Measurements from ENCODE around the gene ANKRD36C.
"Not testable (repeated sequence)": the region's sequence is repeated elsewhere in the genome, so short reads cannot be mapped to it uniquely, and the experiment has no call there.

Gene ANKRD36C

DNA sequence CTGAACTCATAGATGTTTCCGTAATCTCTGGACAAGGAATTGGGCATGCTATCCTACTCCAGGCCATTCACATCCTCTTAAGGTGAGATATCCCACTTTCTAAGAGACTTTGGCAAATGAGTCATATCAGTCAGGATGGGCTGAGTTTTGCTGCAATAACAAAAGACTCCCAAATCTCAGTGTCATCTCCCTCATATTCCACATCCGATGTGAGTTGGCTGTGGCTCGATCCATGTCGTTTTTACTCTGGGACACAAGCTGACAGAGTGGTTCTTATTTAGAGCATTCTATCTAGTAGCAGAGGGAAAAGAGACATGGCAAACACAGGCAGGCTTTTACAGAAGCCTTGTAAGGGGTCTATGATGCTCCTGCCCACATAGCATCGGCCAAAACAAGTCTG is 14.6 kb upstream of the ANKRD36C start:
- DNase-seq (ENCODE audit: low read depth) = not testable (repeated sequence)

DNA sequence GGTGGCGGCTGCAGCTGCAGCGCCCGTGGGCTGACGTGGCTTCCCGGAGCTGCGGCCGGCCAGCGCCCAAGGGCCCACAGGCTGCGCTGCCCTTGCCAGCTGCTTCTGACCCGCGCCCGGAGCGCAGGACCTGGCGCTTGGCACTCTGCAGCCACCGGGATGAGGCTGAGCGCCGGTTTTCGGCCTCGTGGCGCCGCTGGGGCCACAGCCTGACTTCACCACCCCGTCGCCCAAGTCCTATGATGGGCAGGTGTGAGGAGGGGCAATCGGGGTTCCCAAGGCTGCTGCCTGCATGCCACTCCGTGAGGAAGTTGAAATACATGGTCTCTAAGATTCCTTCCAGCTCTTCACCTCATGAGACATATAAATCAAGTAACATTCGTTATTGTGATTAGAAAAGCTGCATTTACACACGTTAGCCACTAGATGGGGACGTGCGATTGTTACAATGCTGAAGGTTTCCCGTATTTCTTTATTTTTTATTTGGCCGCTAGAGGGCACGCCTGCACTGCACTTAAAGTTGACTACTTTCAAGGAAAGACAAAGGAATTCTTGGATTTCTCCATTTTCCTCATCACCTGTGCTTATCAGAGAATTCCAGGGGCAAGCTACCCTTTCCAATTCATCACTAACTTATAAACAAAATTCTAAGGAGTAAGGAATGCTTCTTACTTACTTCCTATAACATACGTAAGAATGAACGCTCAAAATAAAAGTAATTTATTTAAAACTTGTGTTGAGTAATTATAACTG is 1.1 kb upstream of the ANKRD36C start:
- peak; percentile 57 for DNase-seq (ENCODE audit: low read depth)

DNA sequence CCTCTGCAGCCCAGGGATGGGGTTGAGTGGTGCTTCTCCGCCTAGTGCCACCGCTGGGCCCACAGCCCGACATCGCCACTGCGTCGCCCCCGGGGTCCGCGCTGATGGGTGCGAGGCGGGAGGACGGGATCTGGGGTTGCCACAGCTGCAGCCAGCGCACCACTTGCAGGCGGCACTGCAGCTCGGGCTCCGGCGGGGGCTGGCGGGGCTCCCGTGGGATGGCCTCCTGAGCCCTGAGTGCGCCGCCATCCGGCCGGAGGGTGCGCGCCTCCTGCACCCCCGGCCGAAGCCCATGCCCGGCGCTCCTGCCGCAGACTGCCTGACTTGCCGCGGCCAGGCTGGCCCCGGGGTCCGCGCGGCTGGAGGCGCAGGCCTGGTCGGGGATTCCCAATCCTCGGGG is 478 bp upstream of the ANKRD36C start:
- not testable (repeated sequence) for DNase-seq (ENCODE audit: low read depth)

DNA sequence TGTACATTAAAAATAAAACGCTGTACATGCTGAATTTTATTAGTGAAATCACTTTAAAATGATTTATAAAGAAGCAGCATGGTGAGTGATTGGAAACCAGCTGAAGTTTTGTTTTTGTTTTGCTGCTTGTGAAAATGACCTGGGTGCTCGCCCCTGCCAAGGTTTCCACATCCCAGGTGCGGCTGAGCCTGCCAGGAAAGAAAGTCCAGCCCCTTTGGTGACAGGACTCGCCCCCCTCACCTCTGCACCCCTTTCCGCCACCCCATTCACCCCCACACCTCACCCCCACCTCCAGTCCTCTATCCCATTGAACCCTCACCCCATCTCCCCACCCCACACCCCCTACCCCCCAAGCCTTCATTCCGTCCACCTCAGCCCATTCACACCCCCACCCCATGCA is 740 bp downstream of the ANKRD36C start:
- DNase-seq (ENCODE audit: low read depth) = not testable (repeated sequence)

DNA sequence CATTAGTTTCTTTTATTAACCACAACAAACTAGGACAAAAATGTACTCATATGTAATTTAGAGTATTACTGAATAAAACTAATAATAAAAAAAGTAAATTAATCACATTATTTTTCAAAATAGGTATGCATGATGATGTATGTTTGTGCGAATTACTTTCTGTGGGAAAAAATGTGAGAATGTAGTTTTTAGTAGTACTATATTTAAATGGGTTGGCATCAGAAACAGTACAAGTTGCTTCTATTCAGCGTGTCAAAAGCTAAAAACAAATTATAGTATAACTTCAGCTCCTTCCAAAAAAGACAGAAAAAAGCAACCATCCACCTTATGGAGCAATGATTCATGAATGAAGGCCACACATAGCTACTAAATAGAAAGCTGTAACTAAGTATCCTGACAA is 40.0 kb downstream of the ANKRD36C start:
- DNase-seq (ENCODE audit: low read depth) = not testable (repeated sequence)

DNA sequence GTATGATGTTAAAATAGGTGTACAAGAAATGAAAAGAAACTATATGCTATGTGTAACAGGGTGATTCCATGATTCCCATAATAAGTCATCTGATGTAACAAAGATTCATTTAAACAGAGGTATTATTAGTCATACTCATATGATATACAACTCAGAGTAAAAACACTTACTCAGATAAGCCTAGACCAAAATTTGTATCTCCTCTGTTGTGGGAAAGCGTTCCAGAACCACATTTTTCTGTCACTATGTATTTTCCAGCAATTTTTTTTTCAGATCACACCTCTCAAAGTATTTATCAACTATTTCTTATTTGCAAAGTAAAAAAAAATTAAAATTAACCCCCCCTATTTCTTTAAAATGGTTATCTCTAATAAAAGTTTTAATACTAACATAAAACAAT is 43.6 kb downstream of the ANKRD36C start:
- DNase-seq (ENCODE audit: low read depth) = not testable (repeated sequence)

DNA sequence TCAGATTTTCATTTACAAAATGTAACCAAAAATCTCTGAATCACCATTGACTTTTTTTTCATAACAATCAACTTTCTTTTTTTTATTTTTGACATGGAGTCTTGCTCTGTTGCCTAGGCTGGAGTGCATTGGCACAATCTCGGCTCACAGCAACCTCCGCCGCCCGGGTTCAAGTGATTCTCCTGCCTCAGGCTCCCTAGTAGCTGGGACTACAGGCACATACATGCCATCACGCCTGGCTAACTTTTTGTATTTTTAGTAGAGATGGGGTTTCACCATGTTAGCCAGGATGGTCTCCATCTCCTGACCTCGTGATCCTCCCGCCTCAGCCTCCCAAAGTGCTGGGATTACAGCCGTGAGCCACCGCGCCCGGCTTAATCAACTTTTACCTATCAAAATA is 51.7 kb downstream of the ANKRD36C start:
- not testable (repeated sequence) for DNase-seq (ENCODE audit: low read depth)

DNA sequence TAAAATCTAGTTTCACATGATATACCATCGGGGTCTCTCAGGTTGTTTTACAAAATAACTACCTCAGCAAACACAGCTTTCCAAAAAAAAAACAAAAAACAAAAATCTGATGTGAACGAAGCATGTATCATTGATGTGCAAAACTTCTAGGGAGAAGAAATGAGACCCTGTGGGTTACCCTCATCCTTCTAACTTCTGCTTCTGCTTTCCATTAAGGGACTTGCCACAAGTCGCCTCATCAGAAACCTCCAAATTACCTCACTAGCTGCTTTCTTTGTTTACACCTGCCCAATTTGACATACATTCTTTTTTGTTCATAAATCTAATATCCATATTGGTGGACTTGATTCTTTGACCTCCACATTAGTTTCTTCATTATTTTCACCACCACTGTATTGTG is 60.9 kb downstream of the ANKRD36C start:
- DNase-seq (ENCODE audit: low read depth) = not testable (repeated sequence)

DNA sequence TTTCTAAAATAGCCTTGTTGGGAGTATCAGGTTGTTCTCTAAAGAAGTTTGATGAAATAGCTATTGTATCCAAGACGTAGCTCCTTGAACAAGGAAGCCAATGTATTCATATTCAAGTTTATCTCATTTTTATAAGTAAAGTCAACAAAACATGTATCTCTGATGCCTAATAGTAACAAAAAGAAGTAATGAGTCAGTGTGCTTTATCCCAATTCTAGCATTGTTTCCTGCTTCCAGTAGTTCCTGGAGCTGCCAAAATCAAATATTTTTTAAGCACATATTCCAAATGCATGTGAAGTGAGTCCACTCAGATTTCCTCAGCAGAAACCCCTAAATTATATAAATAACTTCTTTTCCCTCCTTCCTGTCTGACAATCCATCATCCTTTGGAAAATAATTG is 74.6 kb downstream of the ANKRD36C start:
- DNase-seq (ENCODE audit: low read depth) = peak; percentile 31

DNA sequence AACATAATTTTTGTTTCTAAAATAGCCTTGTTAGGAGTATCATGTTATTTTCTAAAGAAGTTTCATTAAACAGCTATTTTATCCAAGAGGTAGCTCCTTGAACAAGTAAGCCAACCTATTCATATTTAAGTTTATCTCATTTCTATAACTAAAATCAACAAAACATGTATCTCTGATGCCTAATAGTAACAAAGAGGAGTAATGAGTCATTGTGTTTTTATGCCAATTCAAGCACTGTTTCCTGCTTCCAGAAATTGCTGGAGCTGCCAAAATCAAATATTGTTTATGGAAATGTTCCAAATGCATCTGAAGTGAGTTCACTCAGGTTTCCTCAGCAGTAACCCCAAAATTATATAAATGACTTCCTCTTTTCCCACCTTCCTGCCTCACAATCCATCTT is 76.5 kb downstream of the ANKRD36C start:
- DNase-seq (ENCODE audit: low read depth) = peak; percentile 18

DNA sequence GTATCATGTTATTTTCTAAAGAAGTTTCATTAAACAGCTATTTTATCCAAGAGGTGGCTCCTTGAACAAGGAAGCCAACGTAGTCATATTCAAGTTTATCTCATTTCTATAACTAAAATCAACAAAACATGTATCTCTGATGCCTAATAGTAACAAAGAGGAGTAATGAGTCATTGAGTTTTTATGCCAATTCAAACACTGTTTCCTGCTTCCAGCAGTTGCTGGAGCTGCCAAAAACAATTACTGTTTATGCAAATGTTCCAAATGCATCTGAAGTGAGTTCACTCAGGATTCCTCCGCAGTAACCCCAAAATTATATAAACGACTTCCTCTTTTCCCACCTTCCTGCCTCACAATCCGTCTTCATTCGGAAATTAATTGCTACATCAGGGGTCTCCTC is 80.2 kb downstream of the ANKRD36C start:
- DNase-seq (ENCODE audit: low read depth) = peak; percentile 89

DNA sequence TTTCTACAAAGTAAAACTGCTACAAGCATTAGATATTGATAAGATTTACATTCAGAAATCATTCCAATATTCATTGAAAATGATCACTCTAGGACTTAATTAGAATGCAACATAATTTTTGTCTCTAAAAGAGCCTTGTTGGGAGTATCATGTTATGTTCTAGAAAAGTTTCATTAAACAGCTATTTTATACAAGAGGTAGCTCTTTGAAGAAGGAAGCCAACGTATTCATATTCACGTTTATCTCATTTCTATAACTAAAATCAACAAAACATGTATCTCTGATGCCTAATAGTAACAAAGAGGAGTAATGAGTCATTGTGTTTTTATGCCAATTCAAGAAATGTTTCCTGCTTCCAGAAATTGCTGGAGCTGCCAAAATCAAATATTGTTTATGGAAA is 97.2 kb downstream of the ANKRD36C start:
- DNase-seq (ENCODE audit: low read depth) = not testable (repeated sequence)

DNA sequence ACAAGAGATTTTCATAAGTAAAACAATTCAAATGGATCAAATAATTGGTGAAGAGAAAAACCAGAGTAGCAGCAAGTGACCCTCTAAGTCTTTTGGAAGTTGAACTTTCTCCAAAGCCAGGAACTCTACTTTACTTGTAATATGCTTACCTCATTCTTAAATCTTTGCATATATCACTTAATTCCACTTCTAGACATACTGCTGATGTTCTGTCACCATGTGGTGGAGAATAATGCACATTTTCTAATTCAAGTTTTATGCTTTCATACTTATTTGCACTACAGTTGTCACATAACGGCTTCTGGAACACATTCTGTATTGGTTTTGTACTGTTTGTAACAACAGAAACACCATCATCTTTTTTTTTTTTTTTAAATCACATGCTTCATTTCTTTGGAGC is 123.7 kb downstream of the ANKRD36C start:
- DNase-seq (ENCODE audit: low read depth) = not testable (repeated sequence)

DNA sequence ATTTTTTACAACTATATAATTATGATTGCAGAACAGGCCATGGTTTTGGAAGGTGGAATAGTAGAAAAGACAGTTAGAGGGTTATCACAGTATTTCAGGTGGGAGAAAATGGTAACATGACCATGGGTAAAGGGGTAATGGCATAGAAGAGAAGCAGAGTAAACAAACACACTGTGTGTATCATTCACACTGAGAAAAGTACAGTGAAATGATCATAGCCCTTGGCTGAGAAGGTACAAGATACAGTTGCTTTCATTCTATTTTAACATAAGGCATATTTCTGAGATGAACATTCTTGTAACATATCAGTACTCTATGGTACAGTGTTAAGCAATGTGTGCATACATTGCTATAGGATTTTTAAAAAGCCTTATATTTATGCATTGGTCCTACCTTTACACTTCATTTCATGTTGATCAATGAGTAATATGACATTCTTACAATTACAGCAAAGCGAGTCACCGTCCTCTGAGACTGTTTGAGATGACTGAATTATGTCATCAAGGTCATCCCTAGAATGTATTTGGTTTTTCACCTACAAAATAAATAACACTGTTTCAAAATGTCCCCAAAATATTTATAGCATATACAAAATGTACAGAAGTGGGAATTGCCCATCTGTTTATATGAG is 124.5 kb downstream of the ANKRD36C start:
- DNase-seq (ENCODE audit: low read depth) = not testable (repeated sequence)

DNA sequence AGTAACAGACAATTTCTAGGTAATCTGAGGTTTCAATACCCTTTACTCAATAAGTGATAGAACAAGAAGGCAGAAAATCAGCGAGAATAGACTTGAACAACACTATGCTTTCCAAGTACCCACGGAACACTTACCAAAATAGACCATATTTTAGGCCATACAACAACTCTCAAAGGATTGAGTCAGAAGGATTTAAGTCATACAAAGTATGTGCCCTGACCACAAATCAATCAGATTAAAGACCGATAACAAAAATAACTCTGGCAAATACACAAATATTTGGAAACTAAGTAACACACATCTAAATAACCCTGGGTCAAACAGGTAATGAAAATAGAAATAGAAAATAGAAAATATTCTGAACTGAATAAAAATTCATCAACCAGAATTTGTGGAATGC is 129.5 kb downstream of the ANKRD36C start:
- DNase-seq (ENCODE audit: low read depth) = peak; percentile 8

DNA sequence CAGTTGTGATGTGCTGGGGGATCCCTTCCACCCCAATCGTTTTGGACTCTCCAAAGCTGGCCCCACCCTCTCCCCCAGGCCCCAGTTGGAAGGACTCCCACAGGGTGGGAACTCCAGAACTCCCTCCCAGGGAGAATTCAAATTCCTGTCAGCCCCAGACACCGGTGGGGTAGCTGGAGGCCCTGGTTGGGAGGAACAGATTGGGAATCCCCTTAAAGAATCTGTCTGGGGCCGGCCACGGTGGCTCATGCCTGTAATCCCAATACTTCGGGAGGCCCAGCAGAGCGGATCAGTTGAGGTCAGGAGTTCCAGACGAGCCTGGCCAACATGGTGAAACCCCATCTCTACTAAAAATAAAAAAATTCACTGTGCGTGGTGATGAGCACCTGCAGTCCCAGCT is 155.5 kb downstream of the ANKRD36C start:
- DNase-seq (ENCODE audit: low read depth) = no peak

DNA sequence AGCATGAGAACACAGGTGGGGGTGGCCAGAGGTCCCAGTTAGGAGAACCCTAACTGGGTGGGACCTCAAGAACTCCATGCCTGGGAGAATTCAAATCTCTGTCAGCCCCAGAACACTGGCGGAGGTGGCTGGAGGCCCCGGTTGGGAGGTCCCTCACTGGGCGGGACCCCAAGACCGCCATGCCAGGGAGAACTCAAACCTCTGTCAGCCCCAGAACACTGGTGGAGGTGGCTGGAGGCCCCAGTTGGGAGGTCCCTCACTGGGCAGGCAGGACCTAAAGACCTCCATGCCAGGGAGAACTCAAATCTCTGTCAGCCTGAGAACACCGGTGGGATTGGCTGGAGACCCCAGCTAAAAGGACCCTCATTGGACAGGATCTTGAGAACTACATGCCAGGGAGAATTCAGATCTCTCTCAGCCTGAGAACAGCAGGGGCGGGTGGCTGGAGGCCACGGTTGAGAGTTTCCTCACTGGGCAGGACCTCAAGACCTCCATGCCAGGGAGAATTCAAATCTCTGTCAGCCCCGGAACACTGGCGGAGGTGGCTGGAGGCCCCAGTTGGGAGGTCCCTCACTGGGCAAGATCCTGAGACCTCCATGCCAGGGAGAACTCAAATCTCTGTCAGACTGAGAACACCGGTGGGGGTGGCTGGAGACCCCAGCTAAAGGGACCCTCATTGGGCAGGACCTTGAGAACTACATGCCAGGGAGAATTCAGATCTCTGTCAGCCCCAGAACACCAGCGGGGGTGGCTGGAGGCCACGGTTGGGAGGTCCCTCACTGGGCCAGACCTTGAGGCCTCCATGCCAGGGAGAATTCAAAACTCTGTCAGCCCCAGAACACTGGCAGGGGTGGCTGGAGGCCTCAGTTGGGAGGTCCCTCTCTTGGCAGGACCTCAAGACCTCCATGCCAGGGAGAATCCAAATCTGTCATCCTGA is 157.3 kb downstream of the ANKRD36C start:
- not testable (repeated sequence) for DNase-seq (ENCODE audit: low read depth)

DNA sequence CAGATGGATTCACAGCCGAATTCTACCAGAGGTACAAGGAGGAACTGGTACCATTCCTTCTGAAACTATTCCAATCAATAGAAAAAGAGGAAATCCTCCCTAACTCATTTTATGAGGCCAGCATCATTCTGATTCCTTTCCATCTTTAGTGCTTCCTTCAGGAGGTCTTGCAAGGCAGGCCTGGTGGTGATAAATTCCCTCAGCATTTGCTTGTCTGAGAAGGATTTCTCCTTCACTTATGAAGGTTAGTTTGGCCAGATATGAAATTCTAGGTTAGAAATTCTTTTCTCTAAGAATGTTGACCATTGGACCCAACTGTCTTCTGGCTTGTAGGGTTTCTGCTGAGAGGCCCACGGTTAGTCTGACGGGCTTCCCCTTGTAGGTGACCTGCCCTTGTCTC is 167.4 kb downstream of the ANKRD36C start:
- DNase-seq (ENCODE audit: low read depth) = not testable (repeated sequence)

DNA sequence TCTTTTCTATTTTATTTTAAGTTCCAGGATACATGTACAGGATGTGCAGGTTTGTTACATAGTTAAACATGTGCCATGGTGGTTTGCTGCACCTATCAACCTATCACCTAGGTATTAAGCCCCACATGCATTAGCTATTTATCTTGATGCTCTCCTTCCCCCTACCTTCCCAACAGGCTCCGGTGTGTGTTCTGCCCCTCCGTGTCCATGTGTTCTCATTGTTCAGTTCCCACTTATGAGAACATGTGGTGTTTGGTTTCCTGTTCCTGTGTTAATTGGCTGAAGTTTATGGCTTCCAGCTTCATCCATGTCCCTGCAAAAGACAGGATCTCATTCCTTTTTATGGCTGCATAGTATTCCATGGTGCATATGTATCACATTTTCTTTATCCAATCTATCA is 174.1 kb downstream of the ANKRD36C start:
- not testable (repeated sequence) for DNase-seq (ENCODE audit: low read depth)

DNA sequence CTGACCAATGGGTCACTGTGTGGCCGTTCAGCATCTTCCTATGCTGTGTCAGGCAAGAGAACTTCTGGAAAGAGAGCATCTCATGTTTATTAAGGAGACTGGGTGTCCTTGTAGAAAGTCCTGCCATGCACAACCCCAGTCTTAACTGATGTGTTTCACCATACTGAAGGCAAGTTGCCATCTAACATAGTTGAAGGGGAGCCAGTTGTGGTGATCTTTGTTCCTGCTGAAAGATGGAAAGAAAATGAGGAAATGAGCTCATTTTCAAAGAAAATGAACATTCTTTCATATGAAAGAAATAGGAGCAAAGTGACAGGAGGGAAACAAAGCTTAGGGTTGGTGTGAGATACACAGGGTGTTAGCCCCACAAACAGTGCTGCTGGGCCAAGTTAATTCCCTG is 178.3 kb downstream of the ANKRD36C start:
- peak; percentile 35 for DNase-seq (ENCODE audit: low read depth)

DNA sequence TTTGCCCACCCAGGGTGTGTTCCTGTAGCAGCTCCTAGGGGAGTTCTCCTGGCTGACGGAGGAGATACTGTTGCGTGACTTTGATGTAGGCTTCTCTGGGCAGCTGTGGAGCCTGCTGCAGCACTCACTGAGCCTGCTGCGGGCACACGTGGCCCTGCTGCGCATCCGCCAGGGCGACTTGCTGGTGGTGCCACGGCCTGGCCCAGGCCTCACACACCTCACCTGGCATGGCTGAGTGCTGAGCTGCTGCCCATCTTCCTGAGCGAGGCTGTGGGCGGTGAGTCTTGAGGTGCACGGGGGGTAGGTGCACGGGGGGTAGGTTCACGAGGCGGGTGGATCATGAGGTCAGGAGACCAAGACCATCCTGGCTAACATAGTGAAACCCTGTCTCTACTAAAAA is 191.7 kb downstream of the ANKRD36C start:
- DNase-seq (ENCODE audit: low read depth) = no peak

DNA sequence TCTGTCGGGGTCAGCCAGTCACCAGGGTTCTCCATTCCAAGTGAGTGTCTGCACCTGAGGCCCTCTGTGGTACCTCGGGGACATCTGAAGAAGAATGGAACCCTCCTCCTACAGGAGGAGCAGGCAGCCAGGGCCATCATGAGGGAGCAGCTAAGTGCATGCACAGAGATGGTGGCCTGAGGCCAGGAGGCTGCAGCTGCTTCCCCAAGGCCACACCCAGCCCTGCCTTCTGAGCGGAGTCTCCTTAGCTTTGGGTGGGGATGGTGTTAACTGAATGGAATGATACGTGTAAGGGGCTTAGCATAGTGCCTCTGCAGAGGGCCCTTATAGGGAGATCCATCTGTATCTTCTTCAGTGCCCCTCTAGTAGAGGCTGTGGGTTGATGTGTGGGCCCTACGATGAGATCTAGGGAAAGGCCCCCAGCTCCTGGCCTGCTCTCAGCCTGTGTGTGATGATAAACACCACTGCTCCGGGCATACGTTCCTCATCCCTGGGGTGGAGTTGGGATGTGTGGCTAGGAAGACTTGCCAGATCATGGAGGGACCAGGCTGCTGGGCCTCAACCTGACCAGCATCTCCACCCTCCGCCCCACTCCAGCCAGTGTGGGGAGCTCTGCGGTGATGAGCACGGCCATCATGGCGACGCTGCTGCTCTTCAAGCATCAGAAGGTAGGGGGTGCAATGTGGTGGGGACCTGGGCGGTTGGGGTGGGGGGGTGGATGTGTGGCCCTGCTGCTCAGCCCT is 192.3 kb downstream of the ANKRD36C start:
- DNase-seq (ENCODE audit: low read depth) = not testable (repeated sequence)

Data from EH (cell line).